Mesendoderm (in vitro differentiated cells): ENCODE measurements around the gene ME2.

ENCODE experiments used
- DNase-seq: peaks from one replicate; pipeline ENCODE4 v3.0.0; 2013
- H2AK5ac ChIP-seq: 2 replicates; pipeline ENCODE4 v1.6.1; 2013; ENCODE audit warnings: low read length, inconsistent platforms
- H2BK120ac ChIP-seq: 2 replicates; pipeline ENCODE4 v1.6.1; 2013; ENCODE audit warnings: low read depth, mild to moderate bottlenecking, low read length, moderate library complexity, mixed read lengths
- H2BK15ac ChIP-seq: replicated peaks from 2 replicates; pipeline ENCODE4 v1.6.1; 2013; ENCODE audit warnings: low read depth, mild to moderate bottlenecking, moderate library complexity
- H2BK5ac ChIP-seq: 2 replicates; pipeline ENCODE4 v1.6.1; 2013; ENCODE audit warnings: low read length, inconsistent platforms
- H3K18ac ChIP-seq: 2 replicates; pipeline ENCODE4 v1.6.1; 2013; ENCODE audit warnings: mild to moderate bottlenecking, low read length, mixed read lengths
- H3K23ac ChIP-seq: one replicate; pipeline ENCODE4 v1.6.1; 2013; ENCODE audit warnings: low read length
- H3K27ac ChIP-seq: 2 replicates; pipeline ENCODE4 v1.5.1; 2013; ENCODE audit warnings: low read depth, mild to moderate bottlenecking, inconsistent platforms, low read length, moderate library complexity
- H3K27me3 ChIP-seq: 2 replicates; pipeline ENCODE4 v1.6.1; 2013; ENCODE audit warnings: low read length, control low read depth, mild to moderate bottlenecking, inconsistent platforms; ENCODE audit not compliant: insufficient read depth, poor library complexity
- H3K36me3 ChIP-seq: 2 replicates; pipeline ENCODE4 v1.6.1; 2013; ENCODE audit warnings: low read length, inconsistent platforms; ENCODE audit not compliant: control insufficient read depth, insufficient read depth
- H3K4ac ChIP-seq: one replicate; pipeline ENCODE4 v1.6.1; 2013; ENCODE audit warnings: low read depth, mild to moderate bottlenecking, low read length, moderate library complexity
- H3K4me1 ChIP-seq: 2 replicates; pipeline ENCODE4 v1.6.1; 2013; ENCODE audit warnings: low read depth, low read length, inconsistent platforms; ENCODE audit not compliant: control insufficient read depth
- H3K4me2 ChIP-seq: 2 replicates; pipeline ENCODE4 v1.6.1; 2013; ENCODE audit warnings: low read length
- H3K4me3 ChIP-seq: 2 replicates; pipeline ENCODE4 v1.5.1; 2013; ENCODE audit warnings: mild to moderate bottlenecking, low read length
- H3K56ac ChIP-seq: one replicate; pipeline ENCODE4 v1.6.1; 2013; ENCODE audit warnings: low read length
- H3K79me1 ChIP-seq: 2 replicates; pipeline ENCODE4 v1.6.1; 2013; ENCODE audit warnings: low read length, inconsistent platforms
- H3K79me2 ChIP-seq: 2 replicates; pipeline ENCODE4 v1.6.1; 2013; ENCODE audit warnings: mild to moderate bottlenecking, low read length; ENCODE audit not compliant: control insufficient read depth, insufficient read depth
- H3K9ac ChIP-seq: 2 replicates; pipeline ENCODE4 v1.6.1; 2013; ENCODE audit warnings: low read length, inconsistent platforms
- H4K5ac ChIP-seq: one replicate; pipeline ENCODE4 v1.6.1; 2013; ENCODE audit warnings: low read length
- H4K8ac ChIP-seq: one replicate; pipeline ENCODE4 v1.6.1; 2013; ENCODE audit warnings: low read depth, mild to moderate bottlenecking, control low read depth, low read length, moderate library complexity
- WGBS: extraction: QIAGEN DNeasy Blood & Tissue Kit; methylation state at CpG from one replicate; pipeline ENCODE4 v1.1.7; 2013; ENCODE audit warnings: low lambda C conversion rate, missing lambda C conversion rate; ENCODE audit not compliant: insufficient coverage; ENCODE audit errors: extremely low coverage; 5-methylcytosine and 5-hydroxymethylcytosine counted together

Gene ME2

GRCh38 chr18:50886929-50887328 lies 8.0 kb downstream of the ME2 start:
- H3K4me1 ChIP-seq = no peaks in the 10 kb centered on the region
- no peak overlapping the region for H3K23ac ChIP-seq
- DNase-seq = no peak
- H4K8ac ChIP-seq = no peak overlapping the region
- H2BK5ac ChIP-seq = no peak overlapping the region
- H3K4ac ChIP-seq = no peak overlapping the region
- H3K79me1 ChIP-seq = no peaks in the 10 kb centered on the region
- no peak overlapping the region for H4K5ac ChIP-seq
- H3K79me2 ChIP-seq = peaks cover 4% of the 10 kb centered on the region
- no peak overlapping the region for H3K4me3 ChIP-seq
- no peaks in the 10 kb centered on the region for H3K27me3 ChIP-seq
- no peak overlapping the region for H3K27ac ChIP-seq
- no peak overlapping the region for H3K56ac ChIP-seq
- H3K4me2 ChIP-seq = no peak overlapping the region
- H3K9ac ChIP-seq = no peak overlapping the region
- no peak overlapping the region for H3K18ac ChIP-seq
- WGBS = no CpG with 5 or more reads among the region's 7 CpGs
- no peak overlapping the region for H2AK5ac ChIP-seq
- H3K36me3 ChIP-seq = no peaks in the 10 kb centered on the region
- H2BK120ac ChIP-seq = no peak overlapping the region
- H2BK15ac ChIP-seq = no peak overlapping the region

GRCh38 chr18:50895350-50896045 lies 16.6 kb downstream of the ME2 start:
- H2AK5ac ChIP-seq = no peak overlapping the region
- H3K4ac ChIP-seq = no peak overlapping the region
- H3K79me1 ChIP-seq = no peaks in the 10 kb centered on the region
- no peak overlapping the region for H2BK15ac ChIP-seq
- no peak overlapping the region for H3K27ac ChIP-seq
- no peak overlapping the region for H4K8ac ChIP-seq
- H3K9ac ChIP-seq = no peak overlapping the region
- H3K36me3 ChIP-seq = peaks cover 1% of the 10 kb centered on the region
- no peaks in the 10 kb centered on the region for H3K4me1 ChIP-seq
- no peak overlapping the region for H3K4me2 ChIP-seq
- no peak overlapping the region for H2BK120ac ChIP-seq
- no peak overlapping the region for H2BK5ac ChIP-seq
- no peak overlapping the region for H3K18ac ChIP-seq
- no peak overlapping the region for H3K56ac ChIP-seq
- no peaks in the 10 kb centered on the region for H3K27me3 ChIP-seq
- no peak overlapping the region for H3K4me3 ChIP-seq
- WGBS = no CpG with 5 or more reads among the region's 4 CpGs
- no peak for DNase-seq
- no peak overlapping the region for H4K5ac ChIP-seq
- no peaks in the 10 kb centered on the region for H3K79me2 ChIP-seq
- no peak overlapping the region for H3K23ac ChIP-seq

DNA sequence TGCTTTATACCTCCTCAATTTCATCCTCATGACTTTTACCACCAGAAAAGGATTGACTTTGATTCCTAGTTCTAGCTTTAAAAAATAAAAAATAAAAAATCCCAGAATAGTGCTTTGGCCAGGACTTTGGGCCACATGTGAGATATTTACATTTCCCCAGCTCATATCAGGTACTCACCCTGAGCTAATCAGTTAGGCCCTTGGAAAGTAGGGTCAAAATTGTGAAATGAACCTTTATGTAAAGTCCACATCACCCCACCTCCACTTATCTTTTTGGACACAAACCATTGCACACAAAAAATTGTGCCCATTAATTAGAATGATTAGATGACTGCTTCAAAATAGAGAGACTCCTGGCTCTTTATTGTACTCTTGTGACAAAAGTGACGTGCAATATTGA lies 17.2 kb downstream of the ME2 start:
- Histone ChIP-seq H3K79me1 (no peaks in the 10 kb centered on the region), H3K4me3 (no peak overlapping the region), H3K4me2 (no peak overlapping the region), H2AK5ac (no peak overlapping the region), H4K8ac (no peak overlapping the region), H3K4ac (no peak overlapping the region), H3K23ac (no peak overlapping the region), H3K27me3 (no peaks in the 10 kb centered on the region), H2BK5ac (no peak overlapping the region), H3K79me2 (no peaks in the 10 kb centered on the region), H4K5ac (no peak overlapping the region), H3K27ac (no peak overlapping the region), H3K9ac (no peak overlapping the region), H3K56ac (no peak overlapping the region), H3K4me1 (no peaks in the 10 kb centered on the region), H3K36me3 (peaks cover 1% of the 10 kb centered on the region), H2BK120ac (no peak overlapping the region), H3K18ac (no peak overlapping the region), H2BK15ac (no peak overlapping the region)
- DNase-seq = no peak
- WGBS = no CpG with 5 or more reads among the region's 1 CpG

DNA sequence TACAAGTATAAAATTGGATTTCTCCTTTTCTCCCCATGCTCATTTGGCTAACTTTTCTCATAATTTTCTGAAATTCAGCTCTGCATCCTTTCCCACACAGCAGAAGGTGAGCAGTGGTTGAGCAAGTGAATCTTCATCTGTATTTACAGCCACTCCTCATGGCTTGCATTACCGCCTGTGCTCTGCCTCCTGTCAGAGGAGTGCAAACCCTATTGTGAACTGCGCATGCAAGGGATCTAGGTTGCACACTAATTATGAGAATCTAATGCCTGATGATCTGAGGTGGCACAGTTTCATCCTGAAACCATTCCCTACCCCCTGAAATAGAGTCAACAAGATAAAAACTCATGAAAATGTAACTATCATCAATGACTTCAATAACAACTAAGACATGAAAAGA lies 20.0 kb downstream of the ME2 start:
- no peak overlapping the region for H2AK5ac ChIP-seq
- no peak overlapping the region for H3K4me3 ChIP-seq
- H3K4me2 ChIP-seq = no peak overlapping the region
- no peaks in the 10 kb centered on the region for H3K4me1 ChIP-seq
- no peak overlapping the region for H4K8ac ChIP-seq
- no peak overlapping the region for H3K9ac ChIP-seq
- no peak overlapping the region for H3K18ac ChIP-seq
- no peak overlapping the region for H3K56ac ChIP-seq
- no peak for DNase-seq
- no peak overlapping the region for H2BK120ac ChIP-seq
- no peaks in the 10 kb centered on the region for H3K79me2 ChIP-seq
- H3K79me1 ChIP-seq = no peaks in the 10 kb centered on the region
- H3K36me3 ChIP-seq = peaks cover 1% of the 10 kb centered on the region
- H3K27ac ChIP-seq = no peak overlapping the region
- no peak overlapping the region for H2BK5ac ChIP-seq
- H3K4ac ChIP-seq = no peak overlapping the region
- no peak overlapping the region for H2BK15ac ChIP-seq
- H3K27me3 ChIP-seq = no peaks in the 10 kb centered on the region
- H4K5ac ChIP-seq = no peak overlapping the region
- no CpG with 5 or more reads among the region's 2 CpGs for WGBS
- H3K23ac ChIP-seq = no peak overlapping the region

GRCh38 chr18:50902797-50903196 lies 23.9 kb downstream of the ME2 start:
- Histone ChIP-seq H3K23ac (no peak overlapping the region), H3K4me1 (no peaks in the 10 kb centered on the region), H2BK5ac (no peak overlapping the region), H3K4me3 (no peak overlapping the region), H3K79me2 (no peaks in the 10 kb centered on the region), H3K56ac (no peak overlapping the region), H2BK120ac (no peak overlapping the region), H3K18ac (no peak overlapping the region), H3K4ac (no peak overlapping the region), H3K9ac (no peak overlapping the region), H3K36me3 (no peaks in the 10 kb centered on the region), H3K27ac (no peak overlapping the region), H4K5ac (no peak overlapping the region), H2BK15ac (no peak overlapping the region), H3K4me2 (no peak overlapping the region), H3K79me1 (no peaks in the 10 kb centered on the region), H2AK5ac (no peak overlapping the region), H4K8ac (no peak overlapping the region), H3K27me3 (no peaks in the 10 kb centered on the region)
- no CpG with 5 or more reads among the region's 1 CpG for WGBS
- DNase-seq = no peak

DNA sequence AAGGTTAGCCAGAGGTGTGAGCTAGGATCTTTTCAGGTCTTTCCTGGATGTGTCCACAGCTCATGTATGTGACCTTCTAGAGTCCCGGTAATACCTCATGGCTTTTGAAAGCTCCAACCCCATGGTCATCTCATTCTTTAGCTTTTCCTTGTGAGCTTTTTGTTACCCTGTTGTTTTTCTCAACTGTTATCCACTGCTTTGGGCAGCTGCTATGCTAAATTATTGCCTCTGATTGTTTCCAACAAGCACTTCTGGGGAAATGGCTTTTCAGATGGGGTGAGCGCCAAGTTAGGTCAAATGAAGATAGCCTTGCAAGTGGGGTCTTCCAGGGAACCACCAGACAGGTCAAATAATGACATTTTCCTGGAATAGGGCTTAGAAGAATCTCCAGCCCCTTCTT lies 27.9 kb downstream of the ME2 start:
- Histone ChIP-seq H3K27ac (no peak overlapping the region), H3K56ac (no peak overlapping the region), H3K79me1 (no peaks in the 10 kb centered on the region), H3K4me3 (no peak overlapping the region), H2BK15ac (no peak overlapping the region), H2BK5ac (no peak overlapping the region), H4K5ac (no peak overlapping the region), H4K8ac (no peak overlapping the region), H3K23ac (no peak overlapping the region), H3K18ac (no peak overlapping the region), H2AK5ac (no peak overlapping the region), H2BK120ac (no peak overlapping the region), H3K79me2 (no peaks in the 10 kb centered on the region), H3K4me2 (no peak overlapping the region), H3K27me3 (no peaks in the 10 kb centered on the region), H3K4ac (no peak overlapping the region), H3K36me3 (no peaks in the 10 kb centered on the region), H3K9ac (no peak overlapping the region), H3K4me1 (no peaks in the 10 kb centered on the region)
- WGBS = no CpG with 5 or more reads among the region's 2 CpGs
- DNase-seq = no peak
